Skeletal muscle satellite cell (primary cell): ENCODE measurements around the gene GCK.

Source experiments
- H3K27me3 ChIP-seq: 2 replicates; pipeline ENCODE4 v1.7.0; 2013; ENCODE audit warnings: low read length; ENCODE audit not compliant: control insufficient read depth, insufficient read depth
- H3K36me3 ChIP-seq: 2 replicates; pipeline ENCODE4 v1.7.0; 2013; ENCODE audit warnings: mild to moderate bottlenecking, control low read depth, low read length; ENCODE audit not compliant: insufficient read depth
- H3K4me1 ChIP-seq: 2 replicates; pipeline ENCODE4 v1.7.0; 2013; ENCODE audit warnings: low read length; ENCODE audit not compliant: control insufficient read depth, insufficient read depth
- H3K4me2 ChIP-seq: 2 replicates; pipeline ENCODE4 v1.7.0; 2013; ENCODE audit warnings: mild to moderate bottlenecking, low read length
- H3K4me3 ChIP-seq: 2 replicates; pipeline ENCODE4 v1.7.0; 2013; ENCODE audit warnings: low read length
- H3K9ac ChIP-seq: 2 replicates; pipeline ENCODE4 v1.7.0; 2013; ENCODE audit warnings: mild to moderate bottlenecking, low read depth, low read length, moderate library complexity
- H3K9me3 ChIP-seq: replicated peaks from 2 replicates; pipeline ENCODE4 v1.7.0; 2013; ENCODE audit warnings: mild to moderate bottlenecking, control low read depth, low read length

The GCK gene

DNA sequence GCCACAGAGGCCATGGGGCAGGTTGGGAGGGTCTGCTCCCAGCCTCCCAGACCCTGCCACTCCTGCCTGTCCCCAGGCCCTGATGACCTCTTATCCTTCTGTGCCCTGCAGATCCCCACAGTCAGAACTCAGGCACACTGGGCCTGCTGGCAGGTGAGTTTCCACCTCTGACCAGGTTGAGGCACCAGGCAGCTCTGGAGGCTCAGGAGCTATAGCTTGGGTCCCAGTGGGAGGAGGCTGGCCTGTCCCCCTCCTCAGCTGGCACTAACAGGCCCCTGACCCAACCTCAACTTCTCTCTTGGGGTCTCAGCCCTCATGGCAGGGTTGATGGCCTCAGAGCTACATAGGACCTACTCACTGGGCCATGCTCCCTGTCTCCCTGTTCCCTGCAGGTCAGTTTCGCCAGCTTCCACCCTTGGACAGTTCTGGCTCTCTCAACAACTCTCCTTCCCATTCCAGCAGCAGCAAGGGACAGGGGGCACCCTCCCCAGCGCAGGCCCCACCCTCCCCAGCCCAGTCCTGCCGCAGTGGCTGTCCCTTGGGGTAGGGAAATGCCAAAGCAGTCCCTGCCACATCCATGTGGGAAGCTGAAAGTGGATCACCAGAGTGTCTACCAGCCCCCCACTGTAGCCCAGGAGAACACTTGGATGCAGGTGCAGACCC is 87.8 kb downstream of the GCK start:
- no peaks in the 10 kb centered on the region for H3K9me3 ChIP-seq
- no peaks in the 10 kb centered on the region for H3K27me3 ChIP-seq
- H3K4me3 ChIP-seq = no peak overlapping the region
- H3K4me1 ChIP-seq = peaks cover 40% of the 10 kb centered on the region
- H3K36me3 ChIP-seq = no peaks in the 10 kb centered on the region
- H3K4me2 ChIP-seq = no peak overlapping the region
- H3K9ac ChIP-seq = no peak overlapping the region

DNA sequence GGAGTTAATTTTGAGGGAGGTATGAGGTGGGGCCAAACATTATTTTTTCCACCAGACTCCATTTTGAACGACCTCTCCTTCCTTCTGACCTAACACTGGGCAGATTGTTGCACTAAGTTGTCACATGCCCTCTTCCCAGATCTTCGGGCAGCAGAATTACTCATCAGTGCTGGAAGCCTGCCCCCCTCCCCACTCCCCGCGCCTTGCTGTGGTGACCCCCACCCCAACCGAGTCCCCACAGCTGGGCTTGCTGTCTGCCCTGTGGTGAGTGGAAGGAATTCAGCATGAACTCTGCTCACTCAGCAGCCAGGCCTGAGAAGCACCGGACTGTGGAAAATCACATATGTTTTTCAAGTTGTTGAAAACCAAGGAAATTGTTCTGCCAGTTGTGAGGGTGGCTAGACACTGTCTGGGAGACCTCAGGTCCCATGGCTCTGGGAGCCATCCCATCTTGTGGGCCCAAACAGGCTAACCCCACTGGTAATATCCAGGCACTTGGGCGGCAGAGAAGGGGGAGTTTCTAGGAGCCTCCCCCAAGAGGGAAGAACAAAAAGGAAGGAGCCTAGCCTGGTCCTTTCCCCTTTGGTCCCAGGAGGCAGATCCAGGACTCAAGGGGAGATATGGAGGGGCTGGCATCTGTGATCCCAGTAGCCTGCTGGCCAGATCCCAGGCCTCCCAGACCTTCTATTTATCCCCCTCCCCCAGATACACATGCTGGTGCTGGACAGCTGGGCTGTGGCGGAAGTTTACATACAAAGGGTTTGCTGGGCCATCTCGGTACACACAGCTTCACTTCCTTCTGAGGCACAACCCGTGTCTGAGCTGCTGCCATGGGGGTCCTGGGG is 88.6 kb downstream of the GCK start:
- peaks cover 36% of the 10 kb centered on the region for H3K4me1 ChIP-seq
- no peak overlapping the region for H3K4me2 ChIP-seq
- H3K4me3 ChIP-seq = no peak overlapping the region
- no peaks in the 10 kb centered on the region for H3K36me3 ChIP-seq
- H3K27me3 ChIP-seq = no peaks in the 10 kb centered on the region
- H3K9me3 ChIP-seq = no peaks in the 10 kb centered on the region
- peak overlapping the region; percentile 48 for H3K9ac ChIP-seq

DNA sequence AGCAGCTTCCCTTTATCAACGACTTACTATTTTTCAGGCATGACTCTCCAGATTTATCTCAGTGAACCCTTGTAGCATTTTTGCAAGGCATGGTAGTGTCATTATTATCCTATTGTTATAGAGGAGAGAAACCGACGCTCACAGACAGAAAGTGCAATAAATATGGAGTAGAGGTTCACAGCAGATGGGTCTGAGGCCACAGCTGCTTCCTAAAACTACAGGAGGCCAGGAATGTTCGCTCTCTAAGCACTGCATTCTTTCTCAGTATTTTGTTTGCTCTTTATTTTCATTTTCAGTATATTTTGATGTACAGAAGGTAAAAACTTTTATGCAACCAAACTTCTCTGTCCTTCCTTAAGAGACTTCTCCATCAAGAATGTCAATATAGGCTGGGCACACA is 89.6 kb downstream of the GCK start:
- no peaks in the 10 kb centered on the region for H3K27me3 ChIP-seq
- H3K9ac ChIP-seq = no peak overlapping the region
- no peak overlapping the region for H3K4me2 ChIP-seq
- no peaks in the 10 kb centered on the region for H3K9me3 ChIP-seq
- H3K4me3 ChIP-seq = no peak overlapping the region
- H3K4me1 ChIP-seq = peaks cover 28% of the 10 kb centered on the region
- H3K36me3 ChIP-seq = no peaks in the 10 kb centered on the region

DNA sequence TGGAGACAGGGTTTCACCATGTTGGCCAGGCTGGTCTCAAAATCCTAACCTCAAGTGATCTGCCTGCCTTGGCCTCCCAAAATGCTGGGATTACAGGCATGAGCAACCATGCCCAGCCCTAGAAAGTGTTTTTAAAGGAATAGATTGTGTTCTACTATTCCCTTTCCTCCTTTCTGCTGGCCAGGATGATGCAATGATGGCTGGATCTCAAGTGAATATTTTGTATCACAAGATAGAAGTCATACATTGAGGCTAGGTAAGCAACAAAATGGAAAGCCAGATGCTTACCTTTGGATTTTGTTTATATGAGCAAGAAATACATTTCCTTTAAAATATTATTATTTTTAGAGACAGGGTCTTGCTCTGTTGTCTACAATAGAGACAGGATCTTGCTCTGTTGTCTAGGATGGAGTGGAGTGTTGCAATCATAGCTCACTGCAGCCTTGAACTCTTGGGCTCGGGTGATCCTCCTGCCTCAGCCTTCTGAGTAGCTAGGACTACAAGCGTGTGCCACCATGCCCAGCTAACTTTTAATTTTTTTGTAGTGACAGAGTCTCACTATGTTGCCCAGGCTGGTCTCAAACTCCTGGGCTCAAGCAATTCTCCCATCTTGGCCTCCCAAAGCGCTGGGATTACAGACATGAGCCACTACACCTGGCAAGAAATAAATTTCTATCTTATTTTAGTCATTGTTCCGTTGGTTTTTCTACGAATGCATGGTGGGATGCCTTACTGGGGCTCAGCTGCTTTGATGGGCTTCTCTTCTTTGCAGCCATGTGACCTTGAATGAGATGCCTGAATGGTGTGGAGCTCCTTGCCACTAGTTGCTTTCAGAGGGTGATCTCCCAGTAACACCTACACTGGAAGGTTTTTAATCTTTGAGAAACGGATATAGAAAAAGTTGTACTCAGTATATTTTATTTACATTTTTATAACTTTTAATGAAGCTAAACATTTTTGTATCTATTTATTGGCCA is 90.9 kb downstream of the GCK start:
- no peak overlapping the region for H3K4me3 ChIP-seq
- no peak overlapping the region for H3K9ac ChIP-seq
- H3K36me3 ChIP-seq = no peaks in the 10 kb centered on the region
- no peaks in the 10 kb centered on the region for H3K9me3 ChIP-seq
- H3K4me1 ChIP-seq = peaks cover 28% of the 10 kb centered on the region
- no peaks in the 10 kb centered on the region for H3K27me3 ChIP-seq
- no peak overlapping the region for H3K4me2 ChIP-seq

- Histone ChIP-seq H3K9me3 (no peaks in the 10 kb centered on the region), H3K36me3 (no peaks in the 10 kb centered on the region), H3K27me3 (no peaks in the 10 kb centered on the region), H3K4me2 (no peak overlapping the region), H3K4me3 (no peak overlapping the region), H3K4me1 (peaks cover 23% of the 10 kb centered on the region), H3K9ac (no peak overlapping the region)
These were observed 91.9 kb downstream of the GCK start for GRCh38 chr7:44097064-44097932.

GRCh38 chr7:44096326-44096881 is 92.8 kb downstream of the GCK start:
- no peaks in the 10 kb centered on the region for H3K27me3 ChIP-seq
- H3K36me3 ChIP-seq = no peaks in the 10 kb centered on the region
- no peak overlapping the region for H3K9ac ChIP-seq
- H3K4me3 ChIP-seq = no peak overlapping the region
- peaks cover 14% of the 10 kb centered on the region for H3K4me1 ChIP-seq
- no peaks in the 10 kb centered on the region for H3K9me3 ChIP-seq
- no peak overlapping the region for H3K4me2 ChIP-seq

DNA sequence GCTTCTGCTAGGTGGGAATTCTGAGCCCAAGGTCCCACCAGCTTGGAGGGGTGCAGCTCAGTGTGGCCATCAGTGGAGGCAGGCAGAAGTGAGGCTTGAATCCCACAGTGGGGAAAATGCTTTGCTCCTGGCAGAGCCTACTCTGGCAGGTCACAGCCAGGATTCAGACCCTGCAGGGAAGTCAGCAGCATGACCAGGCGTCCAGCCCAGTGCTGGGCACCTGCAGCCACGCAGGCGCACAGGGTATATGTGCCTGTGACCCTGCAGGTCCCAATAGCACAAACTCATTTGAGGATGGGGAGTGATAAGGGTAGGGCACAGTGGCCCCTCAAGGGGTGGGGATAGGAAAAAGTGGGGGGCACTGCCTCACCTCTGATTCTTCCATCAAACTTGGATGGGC is 93.5 kb downstream of the GCK start:
- Histone ChIP-seq H3K4me1 (peaks cover 10% of the 10 kb centered on the region), H3K27me3 (no peaks in the 10 kb centered on the region), H3K9ac (no peak overlapping the region), H3K4me3 (no peak overlapping the region), H3K36me3 (no peaks in the 10 kb centered on the region), H3K4me2 (no peak overlapping the region), H3K9me3 (no peaks in the 10 kb centered on the region)

- H3K9me3 ChIP-seq = no peaks in the 10 kb centered on the region
- peaks cover 3% of the 10 kb centered on the region for H3K4me1 ChIP-seq
- no peak overlapping the region for H3K4me3 ChIP-seq
- no peaks in the 10 kb centered on the region for H3K36me3 ChIP-seq
- no peak overlapping the region for H3K9ac ChIP-seq
- H3K27me3 ChIP-seq = no peaks in the 10 kb centered on the region
- no peak overlapping the region for H3K4me2 ChIP-seq
These were observed 94.2 kb downstream of the GCK start for GRCh38 chr7:44094883-44095592.

GRCh38 chr7:44094365-44094764 is 94.9 kb downstream of the GCK start:
- H3K9ac ChIP-seq = no peak overlapping the region
- peaks cover 6% of the 10 kb centered on the region for H3K4me1 ChIP-seq
- H3K4me2 ChIP-seq = no peak overlapping the region
- no peak overlapping the region for H3K4me3 ChIP-seq
- H3K27me3 ChIP-seq = no peaks in the 10 kb centered on the region
- no peaks in the 10 kb centered on the region for H3K36me3 ChIP-seq
- H3K9me3 ChIP-seq = no peaks in the 10 kb centered on the region
